CD4-positive, alpha-beta T cell (primary cell): Measurements from ENCODE around the gene ABCF2. TPM values are rescaled to one million over a fixed set of nuclear protein-coding genes. Genes with fewer than 3 reads are reported as not detected.
A peak's percentile ranks its signal among the peaks of the same experiment; 100 is the strongest.

Experiments used
- ATAC-seq: fragments of 200-7000 bp; cut with Tn5 transposase; one replicate; pipeline ENCODE4 v1.10.0; 2022; ENCODE audit warnings: mild to moderate bottlenecking; ENCODE audit not compliant: poor library complexity
- CTCF ChIA-PET: fragments of 350-600 bp; sonication (Branson Sonifier 250); formaldehyde crosslinking; loops from one replicate; lab custom pipeline; 2021; ENCODE audit warnings: antibody characterized with exemption, inconsistent platforms; lab: Charles Lee
- POLR2A ChIA-PET: fragments of 350-600 bp; sonication (Branson Sonifier 250); formaldehyde crosslinking; loops from one replicate; lab custom pipeline; 2021; ENCODE audit warnings: antibody characterized with exemption, inconsistent platforms; lab: Charles Lee
- DNase-seq, 14 experiments: peaks; one replicate each; pipeline ENCODE4 v3.0.0-alpha.2; 2013 to 2020; ENCODE audit warnings: mixed read lengths in 2 of 14
- H3K27ac ChIP-seq, 2 donors: one replicate each; pipeline versions ENCODE4 v1.5.1 to v1.7.0; 2013; ENCODE audit warnings: low read length in 2 of 2, low read depth in 1 of 2, mild to moderate bottlenecking in 1 of 2
- H3K27me3 ChIP-seq, 2 experiments: 1 replicate in 1 of 2; 2 replicates in 1 of 2; pipeline versions ENCODE4 v1.6.1 to v1.7.0; 2013; ENCODE audit warnings: low read length in 2 of 2, control low read depth in 1 of 2, mild to moderate bottlenecking in 1 of 2, moderate library complexity in 1 of 2; ENCODE audit not compliant: insufficient read depth in 2 of 2, control insufficient read depth in 1 of 2
- H3K36me3 ChIP-seq: one replicate; pipeline ENCODE4 v1.6.1; 2013; ENCODE audit warnings: low read length, control low read depth; ENCODE audit not compliant: insufficient read depth
- H3K4me1 ChIP-seq: one replicate; pipeline ENCODE4 v1.6.1; 2013; ENCODE audit warnings: low read length, control low read depth; ENCODE audit not compliant: insufficient read depth
- H3K4me3 ChIP-seq: one replicate; pipeline ENCODE4 v1.5.1; 2013; ENCODE audit warnings: mild to moderate bottlenecking, low read length, moderate library complexity
- H3K9me3 ChIP-seq, 2 experiments: 1 replicate in 1 of 2; 2 replicates in 1 of 2; pipeline versions ENCODE4 v1.6.1 to v1.7.0; 2013; ENCODE audit warnings: low read length in 2 of 2, mild to moderate bottlenecking in 2 of 2, control low read depth in 1 of 2, moderate library complexity in 1 of 2; ENCODE audit not compliant: control insufficient read depth in 1 of 2, insufficient read depth in 1 of 2
- H3K27ac Mint-ChIP-seq: one replicate; pipeline ENCODE4 v1.8.0; 2020; ENCODE audit warnings: mixed read lengths
- H3K27me3 Mint-ChIP-seq: one replicate; pipeline ENCODE4 v1.8.0; 2021; ENCODE audit warnings: mixed read lengths
- H3K36me3 Mint-ChIP-seq: one replicate; pipeline ENCODE4 v1.8.0; 2021; ENCODE audit warnings: low read depth, mixed read lengths
- H3K4me1 Mint-ChIP-seq: one replicate; pipeline ENCODE4 v1.8.0; 2021; ENCODE audit warnings: low read depth, mixed read lengths
- H3K4me3 Mint-ChIP-seq: one replicate; pipeline ENCODE4 v1.8.0; 2020; ENCODE audit warnings: mild to moderate bottlenecking, mixed read lengths
- H3K9me3 Mint-ChIP-seq: one replicate; pipeline ENCODE4 v1.8.0; 2020; ENCODE audit warnings: mixed read lengths
- CTCF ChIP-seq: fragments of 200-600 bp; IDR thresholded peaks from one replicate; pipeline ENCODE4 v1.8.0; 2022; ENCODE audit warnings: antibody characterized with exemption, mild to moderate bottlenecking
- intact Hi-C, 2 experiments: fragments of 100-400 bp; cut with DNase I in 1 of 2; cut with micrococcal nuclease in 1 of 2; formaldehyde crosslinking; loops; one replicate each; pipeline versions ENCODE4 v1.15.1 to v1.9.0; 2023 to 2025; cut with DNase I, micrococcal nuclease
- total RNA-seq, 174 experiments: library from RNA in 2 of 174; stranded (reverse) in 2 of 174; gene quantifications; one replicate each; pipeline ENCODE4 v1.2.3 and lab custom pipeline; 2021 to 2026

ABCF2 gene
- total RNA-seq, 2 experiments from 2014 or later = 12.3 to 13.2 TPM

GRCh38 chr7:151246851-151247580 is 20.0 kb upstream of the ABCF2 start:
- CTCF ChIA-PET = no interaction called here
- Mint-ChIP-seq H3K4me1 (peaks cover 61% of the 10 kb centered on the region), H3K36me3 (no peaks in the 10 kb centered on the region), H3K9me3 (no peaks in the 10 kb centered on the region), H3K27me3 (peaks cover 65% of the 10 kb centered on the region), H3K27ac (no peak overlapping the region), H3K4me3 (peak overlapping the region; percentile 63)
- H3K27me3 ChIP-seq = peaks cover 50 to 55% of the 10 kb centered on the region in 2 experiments
- no peak overlapping the region for H3K4me3 ChIP-seq
- ATAC-seq (no peak), DNase-seq (no peak)
- no peaks in the 10 kb centered on the region for H3K9me3 ChIP-seq
- TF ChIP-seq CTCF = no peak
- H3K27ac ChIP-seq = no peak overlapping the region
- intact Hi-C loops = loop anchor here (5.0 to 10.0 kb wide), 2 partner anchors 80 to 82 kb away; partner anchors contain the start of gene GBX1 (in 2 of the 2)
- H3K4me1 ChIP-seq = peaks cover 63% of the 10 kb centered on the region
- POLR2A ChIA-PET = interaction anchor here (1.2 to 1.5 kb wide), 2 partner anchors 14 to 20 kb away, joined by 3 to 5 read pairs; partner anchors contain the start of genes ABCF2 and CHPF2
- H3K36me3 ChIP-seq = no peaks in the 10 kb centered on the region

- Histone ChIP-seq H3K27me3 (peaks cover 47 to 50% of the 10 kb centered on the region in 2 experiments), H3K27ac (no peak overlapping the region), H3K4me3 (no peak overlapping the region), H3K9me3 (no peaks in the 10 kb centered on the region), H3K36me3 (no peaks in the 10 kb centered on the region), H3K4me1 (peaks cover 58% of the 10 kb centered on the region)
- intact Hi-C loops = loop anchor here (5.0 to 10.0 kb wide), 2 partner anchors 79 to 81 kb away; partner anchors contain the start of gene GBX1 (in 2 of the 2)
- ChIA-PET POLR2A (no interaction called here), CTCF (interaction anchor here (0.7 to 2.7 kb wide), 2 partner anchors 39 to 122 kb away, joined by 3 to 15 read pairs; no protein-coding TSS in a partner anchor)
- Mint-ChIP-seq H3K4me3 (peak overlapping the region; percentile 54), H3K4me1 (peaks cover 60% of the 10 kb centered on the region), H3K36me3 (no peaks in the 10 kb centered on the region), H3K9me3 (no peaks in the 10 kb centered on the region), H3K27me3 (peaks cover 63% of the 10 kb centered on the region), H3K27ac (no peak overlapping the region)
- DNase-seq (no peak), ATAC-seq (no peak)
- no peak for TF ChIP-seq CTCF
Observed at GRCh38 chr7:151246102-151246850, 19.3 kb upstream of the ABCF2 start.

GRCh38 chr7:151245360-151246101 is 18.5 kb upstream of the ABCF2 start:
- ATAC-seq (peak; percentile 68), DNase-seq (peak; percentile 43 to 86 (median 60))
- H3K36me3 ChIP-seq = no peaks in the 10 kb centered on the region
- H3K27me3 Mint-ChIP-seq = peaks cover 55% of the 10 kb centered on the region
- H3K27ac Mint-ChIP-seq = no peak overlapping the region
- intact Hi-C loops = loop anchor here (1.0 to 10.0 kb wide), 5 partner anchors 19 to 121 kb away; partner anchors contain the start of genes ABCF2 (in 2 of the 2) and GBX1 (in 2 of the 2)
- H3K9me3 ChIP-seq = no peaks in the 10 kb centered on the region
- no peaks in the 10 kb centered on the region for H3K9me3 Mint-ChIP-seq
- peak overlapping the region; percentile 54 for H3K4me3 Mint-ChIP-seq
- peaks cover 39 to 42% of the 10 kb centered on the region in 2 experiments for H3K27me3 ChIP-seq
- peak; percentile 74 for TF ChIP-seq CTCF
- H3K36me3 Mint-ChIP-seq = no peaks in the 10 kb centered on the region
- no peak overlapping the region for H3K27ac ChIP-seq
- H3K4me3 ChIP-seq = peak overlapping the region; percentile 47
- ChIA-PET POLR2A (interaction anchor here (1.5 to 2.9 kb wide), 2 partner anchors 19 to 274 kb away, joined by 4 to 25 read pairs; partner anchors contain the start of genes ABCF2 and RHEB), CTCF (interaction anchor here (0.7 to 2.7 kb wide), 3 partner anchors 10 to 122 kb away, joined by 3 to 15 read pairs (median 9); no protein-coding TSS in a partner anchor)
- peaks cover 52% of the 10 kb centered on the region for H3K4me1 Mint-ChIP-seq
- H3K4me1 ChIP-seq = peaks cover 57% of the 10 kb centered on the region
